RKO (cell line): ENCODE data around the gene CHD2.
A peak's percentile ranks its signal among the peaks of the same experiment; 100 is the strongest.
"Not testable (repeated sequence)": the region's sequence is repeated elsewhere in the genome, so short reads cannot be mapped to it uniquely, and the experiment has no call there.

ENCODE experiments used
- DNase-seq: peaks from one replicate; pipeline ENCODE4 v3.0.0-alpha.2; 2016; ENCODE audit warnings: low spot score

Gene CHD2

DNA sequence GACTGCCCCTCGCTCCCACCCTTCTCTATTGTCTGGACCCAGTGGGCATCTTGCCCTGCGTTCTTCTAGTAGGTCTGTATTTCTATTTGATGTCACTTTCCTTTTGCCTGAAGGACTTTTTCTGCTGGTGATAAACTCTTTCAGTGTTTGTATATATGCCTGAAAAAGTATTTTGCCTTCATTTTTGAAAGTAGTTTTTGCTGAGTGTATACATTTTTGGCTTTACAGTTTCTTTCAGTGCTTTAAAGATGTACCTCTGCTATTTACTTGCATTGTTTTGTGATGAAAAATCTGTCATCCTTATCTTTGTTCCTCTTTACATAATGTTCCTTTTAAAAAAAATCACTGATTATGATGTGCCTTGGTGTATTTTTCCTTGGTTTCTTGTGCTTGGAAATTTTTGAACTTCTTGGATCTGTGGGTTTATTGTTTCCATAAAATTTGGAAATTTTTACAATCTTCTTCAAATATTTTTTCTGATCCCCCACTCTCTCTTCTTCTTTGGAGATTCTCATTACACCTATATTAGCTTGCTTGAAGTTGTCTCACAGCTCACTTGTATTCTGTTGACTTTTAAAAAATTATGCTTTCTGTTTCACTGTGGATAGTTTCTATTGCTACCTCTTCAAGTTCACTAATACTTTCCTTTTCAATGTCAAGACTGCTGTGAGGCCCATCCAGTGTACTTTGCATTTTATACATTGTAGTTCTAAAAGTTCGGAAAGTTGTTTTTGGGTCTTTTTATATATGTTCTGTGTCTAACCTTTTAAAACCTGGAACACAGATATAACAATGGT, 121.0 kb downstream of the CHD2 start:
- no peak for DNase-seq

- DNase-seq, result no peak
Observed at GRCh38 chr15:93024293-93024692, 124.2 kb downstream of the CHD2 start.

- DNase-seq, result no peak
Observed at GRCh38 chr15:93024716-93025624, 124.8 kb downstream of the CHD2 start.

DNA sequence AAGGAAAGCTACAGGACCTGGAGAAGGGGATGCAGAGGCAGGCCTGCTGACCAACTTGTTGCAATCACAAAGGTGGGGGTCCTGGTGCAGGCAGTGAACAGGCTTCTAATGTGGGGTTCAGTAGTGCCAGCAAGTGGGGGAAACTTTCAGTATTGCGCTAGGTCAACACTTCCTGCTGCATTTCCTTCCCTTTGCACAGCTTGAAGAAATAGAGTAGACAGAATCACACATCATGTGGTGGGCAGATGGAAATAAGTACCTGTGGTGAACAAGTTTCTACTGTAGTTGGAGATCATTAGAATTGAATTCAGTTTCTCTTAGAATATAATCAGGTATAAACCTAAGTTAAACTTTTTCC, 125.5 kb downstream of the CHD2 start:
- no peak for DNase-seq

- no peak for DNase-seq
Observed at GRCh38 chr15:93026380-93026817, 126.3 kb downstream of the CHD2 start.

- DNase-seq, result no peak
Observed at GRCh38 chr15:93027413-93027812, 127.3 kb downstream of the CHD2 start.

DNA sequence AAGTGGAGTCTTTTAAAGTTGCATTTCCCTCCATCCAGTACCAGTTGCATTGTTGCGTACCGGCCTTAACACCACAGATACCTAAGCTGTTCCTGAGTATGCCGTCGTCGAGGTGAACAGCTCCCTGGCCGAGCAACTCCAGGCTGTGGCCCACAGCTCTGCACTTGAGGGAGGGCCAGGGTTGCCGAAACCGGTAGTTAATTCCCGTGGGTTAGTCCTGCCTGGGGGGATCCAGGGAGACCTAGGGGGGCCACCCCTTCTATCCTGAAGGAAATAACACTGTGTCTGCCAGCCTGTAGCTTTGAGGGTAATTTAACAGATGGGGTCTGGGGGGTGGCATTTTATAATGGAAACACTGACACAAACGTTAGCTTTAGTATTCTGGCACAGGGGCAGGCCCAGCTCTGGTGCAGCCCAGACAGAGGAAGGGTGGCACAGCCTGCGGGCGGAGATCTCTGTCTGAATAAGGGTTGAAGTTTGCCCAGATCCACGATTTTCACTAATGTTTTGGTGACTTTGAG, 128.0 kb downstream of the CHD2 start:
- no peak for DNase-seq

GRCh38 chr15:93028632-93029213, 128.6 kb downstream of the CHD2 start:
- DNase-seq, result peak; percentile 26

GRCh38 chr15:93029214-93029835, 129.2 kb downstream of the CHD2 start:
- no peak for DNase-seq

DNA sequence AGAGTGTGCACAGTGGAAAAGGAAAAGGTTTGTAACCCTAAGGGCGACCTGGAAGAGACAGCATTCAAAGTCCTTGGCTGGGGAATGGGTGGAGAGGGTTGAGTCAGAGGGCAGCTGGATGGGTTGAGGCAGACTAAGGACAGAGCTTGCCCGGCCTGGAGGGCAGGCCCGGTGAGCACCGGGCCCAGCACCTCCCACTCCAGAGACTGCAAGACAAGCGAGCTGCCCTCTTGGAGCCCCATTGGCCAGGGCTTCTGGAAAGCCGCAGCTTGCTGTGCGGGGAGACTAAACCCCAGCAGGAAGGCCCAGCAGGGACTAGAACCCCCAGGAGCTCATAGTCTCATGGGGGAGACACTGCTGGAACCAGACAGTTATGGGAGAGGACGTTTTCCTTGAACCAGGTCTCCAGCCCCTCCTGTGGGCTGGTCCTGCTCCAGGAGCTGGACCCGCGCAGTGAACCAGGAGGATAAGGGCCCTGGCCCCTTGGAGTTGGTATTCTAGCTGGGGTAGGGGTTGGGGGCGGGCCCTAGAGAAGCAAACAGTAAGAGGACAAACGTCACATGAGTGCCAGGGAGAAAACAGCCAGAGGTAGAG, 129.8 kb downstream of the CHD2 start:
- DNase-seq, result no peak

DNA sequence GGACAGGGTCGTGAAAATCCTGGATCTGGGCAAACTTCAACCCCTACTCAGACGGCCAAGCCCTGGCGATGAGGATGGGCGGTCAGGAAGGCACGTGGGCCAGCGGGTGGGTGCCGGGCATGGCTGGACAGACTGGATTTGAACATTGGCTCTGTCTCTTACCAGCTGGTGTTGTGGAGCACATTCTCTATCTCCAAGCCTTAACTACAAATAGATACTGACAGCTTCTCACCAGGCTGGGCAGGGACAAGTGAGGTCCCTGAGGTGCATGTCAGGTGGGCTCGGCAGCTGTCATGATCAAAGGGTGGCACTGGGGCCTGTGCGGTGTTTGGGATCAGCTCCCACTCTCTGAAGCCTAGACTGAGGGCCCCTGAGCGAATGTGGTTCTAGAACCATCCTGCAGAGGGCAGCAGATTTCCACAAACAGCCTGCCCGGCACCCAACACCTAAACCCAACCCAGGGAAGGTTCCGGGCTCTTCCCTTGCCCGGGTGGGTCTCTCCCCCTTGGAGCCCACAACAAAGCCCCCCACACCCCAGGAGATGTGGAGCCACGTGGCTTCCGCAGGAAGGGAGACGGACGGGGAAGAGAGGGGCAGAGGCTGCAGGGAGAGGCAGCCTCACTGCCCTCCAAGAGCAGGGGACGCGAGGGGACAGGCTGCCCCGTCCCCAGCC, 130.4 kb downstream of the CHD2 start:
- DNase-seq, result peak; percentile 58

DNA sequence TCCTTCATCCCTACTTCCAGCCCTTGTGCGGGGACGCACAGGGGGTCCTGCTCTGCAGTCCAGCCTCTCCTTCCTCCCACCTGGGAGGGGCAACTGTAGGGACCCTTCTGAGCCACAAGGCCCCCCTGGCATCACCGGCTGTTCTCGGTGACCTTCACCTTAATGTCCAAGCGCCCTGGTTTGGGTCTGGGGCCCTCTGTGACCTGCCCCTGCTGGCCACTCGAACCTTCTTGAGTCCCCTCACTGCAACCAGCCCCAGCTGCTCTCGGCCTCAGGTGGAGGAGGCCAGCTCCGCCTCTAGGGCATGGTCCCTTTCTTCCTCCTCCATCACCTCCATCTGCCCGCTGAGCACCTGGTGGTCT, 131.0 kb downstream of the CHD2 start:
- no peak for DNase-seq

DNA sequence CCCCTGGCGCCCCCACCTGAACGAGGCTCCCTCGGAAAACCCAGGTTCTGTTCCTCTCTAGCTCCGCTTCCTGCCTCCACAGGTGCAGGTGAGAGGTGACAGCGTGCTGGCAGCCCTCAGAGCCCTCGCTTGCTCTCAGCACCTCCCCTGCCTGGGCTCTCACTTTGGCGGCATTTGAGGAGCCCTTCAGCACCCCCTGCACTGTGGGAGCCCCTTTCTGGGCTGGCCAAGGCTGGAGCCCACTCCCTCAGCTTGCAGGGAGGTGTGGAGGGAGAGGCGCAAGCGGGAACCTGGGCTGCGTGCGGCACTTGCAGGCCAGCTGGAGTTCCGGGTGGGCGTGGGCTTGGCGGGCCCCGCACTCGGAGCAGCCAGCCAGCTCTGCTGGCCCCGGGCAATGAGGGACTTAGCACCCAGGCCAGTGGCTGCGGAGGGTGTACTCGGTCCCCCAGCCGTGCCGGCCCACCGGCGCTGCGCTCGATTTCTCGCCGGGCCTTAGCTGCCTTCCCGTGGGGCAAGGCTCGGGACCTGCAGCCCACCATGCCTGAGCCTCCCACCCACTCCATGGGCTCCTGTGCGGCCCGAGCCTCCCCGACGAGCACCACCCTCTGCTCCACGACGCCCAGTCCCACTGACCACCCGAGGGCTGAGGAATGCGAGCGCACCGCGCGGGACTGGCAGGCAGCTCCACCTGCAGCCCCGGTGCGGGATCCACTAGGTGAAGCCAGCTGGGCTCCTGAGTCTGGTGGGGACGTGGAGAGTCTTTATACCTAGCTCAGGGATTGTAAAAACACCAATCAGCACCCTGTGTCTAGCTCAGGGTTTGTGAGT, 131.6 kb downstream of the CHD2 start:
- DNase-seq, result not testable (repeated sequence)

- DNase-seq, result not testable (repeated sequence)
Observed at GRCh38 chr15:93032515-93033206, 132.5 kb downstream of the CHD2 start.

GRCh38 chr15:93033434-93034045, 133.4 kb downstream of the CHD2 start:
- no peak for DNase-seq

DNA sequence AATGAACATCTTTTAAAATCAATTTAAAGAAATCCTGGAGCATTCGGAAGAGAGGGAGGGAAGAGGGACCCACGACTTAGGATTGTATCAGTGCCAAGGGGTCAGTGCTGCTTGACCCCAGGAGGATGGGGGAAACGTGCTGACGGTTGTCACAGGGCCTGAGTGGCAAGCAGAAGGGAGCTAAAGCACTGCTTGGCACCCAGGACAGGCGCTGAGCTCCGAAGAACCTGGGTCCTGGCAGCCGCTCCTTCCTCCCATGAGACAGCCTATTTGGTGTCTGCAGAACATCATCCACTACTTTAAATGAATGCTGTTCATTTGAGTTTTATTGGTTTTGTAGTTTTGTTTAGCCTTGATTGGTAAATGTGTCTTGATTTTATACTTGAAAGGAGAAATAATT, 134.4 kb downstream of the CHD2 start:
- no peak for DNase-seq

- DNase-seq, result no peak
Observed at GRCh38 chr15:93035092-93035915, 135.2 kb downstream of the CHD2 start.
